M059J (cell line): ENCODE results near the gene SGMS2. TPM values are rescaled to one million over a fixed set of nuclear protein-coding genes. Genes with fewer than 3 reads are reported as not detected.
A peak's percentile ranks its signal among the peaks of the same experiment; 100 is the strongest.
"Not testable (repeated sequence)": the region's sequence is repeated elsewhere in the genome, so short reads cannot be mapped to it uniquely, and the experiment has no call there.

Experiments
- DNase-seq: peaks from one replicate; pipeline ENCODE4 v3.0.0-alpha.2; 2012; ENCODE audit warnings: low read depth
- total RNA-seq: library from RNA; depleted of rRNA; stranded (reverse); fragments of >200 nt; shearing (Covaris generic); gene quantifications from 2 replicates; pipeline ENCODE4 v1.2.3, GENCODE V29; 2014

The SGMS2 gene
- total RNA-seq, 1 experiment from 2014 or later = 27.1 TPM

DNA sequence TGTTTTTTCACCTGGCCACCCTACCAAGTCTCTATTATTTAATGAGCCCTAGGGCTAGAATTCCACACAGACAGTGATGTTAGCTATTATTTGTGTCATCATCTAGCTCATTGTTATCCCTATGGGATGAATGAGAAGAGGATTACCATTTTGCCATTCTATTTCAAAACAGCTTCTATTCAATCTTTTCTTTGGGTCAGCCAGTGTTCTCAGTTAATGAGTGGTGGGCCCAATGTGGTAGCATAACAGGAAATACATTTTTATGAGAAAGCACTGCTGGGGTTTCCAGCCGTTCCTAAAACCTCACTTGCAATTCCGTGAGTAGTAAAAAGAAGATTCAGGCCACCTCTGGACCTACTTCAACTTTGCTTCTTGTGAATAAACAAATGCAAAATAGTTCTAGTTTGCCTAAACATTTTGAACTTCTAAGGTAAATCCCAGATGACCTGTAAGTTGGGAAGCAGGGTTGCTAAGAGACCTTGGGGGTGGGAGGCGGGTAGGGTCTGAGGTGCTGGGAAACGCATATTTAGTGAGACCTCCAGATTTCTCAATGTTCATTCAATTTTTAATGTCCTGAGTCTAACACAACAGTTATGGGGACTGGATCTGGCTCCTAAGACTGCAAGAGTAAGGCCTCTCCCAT, 81.8 kb downstream of the SGMS2 start:
- DNase-seq = no peak

DNA sequence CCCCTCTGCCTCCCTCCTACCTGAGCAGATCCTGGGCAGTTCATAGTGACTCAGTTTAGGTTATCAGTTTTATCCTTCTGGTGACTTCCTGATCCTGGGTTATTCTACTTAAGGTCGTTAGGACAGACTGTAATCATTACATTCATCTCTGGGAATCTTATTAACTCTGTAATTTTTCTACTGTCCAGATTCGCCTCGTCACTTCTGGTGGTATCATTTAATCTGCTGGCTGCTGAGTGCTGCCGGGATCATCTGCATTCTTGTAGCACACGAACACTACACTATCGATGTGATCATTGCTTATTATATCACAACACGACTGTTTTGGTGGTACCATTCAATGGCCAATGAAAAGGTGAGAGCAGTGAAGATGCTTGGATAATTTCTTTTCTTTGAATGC, 83.6 kb downstream of the SGMS2 start:
- DNase-seq = no peak

DNA sequence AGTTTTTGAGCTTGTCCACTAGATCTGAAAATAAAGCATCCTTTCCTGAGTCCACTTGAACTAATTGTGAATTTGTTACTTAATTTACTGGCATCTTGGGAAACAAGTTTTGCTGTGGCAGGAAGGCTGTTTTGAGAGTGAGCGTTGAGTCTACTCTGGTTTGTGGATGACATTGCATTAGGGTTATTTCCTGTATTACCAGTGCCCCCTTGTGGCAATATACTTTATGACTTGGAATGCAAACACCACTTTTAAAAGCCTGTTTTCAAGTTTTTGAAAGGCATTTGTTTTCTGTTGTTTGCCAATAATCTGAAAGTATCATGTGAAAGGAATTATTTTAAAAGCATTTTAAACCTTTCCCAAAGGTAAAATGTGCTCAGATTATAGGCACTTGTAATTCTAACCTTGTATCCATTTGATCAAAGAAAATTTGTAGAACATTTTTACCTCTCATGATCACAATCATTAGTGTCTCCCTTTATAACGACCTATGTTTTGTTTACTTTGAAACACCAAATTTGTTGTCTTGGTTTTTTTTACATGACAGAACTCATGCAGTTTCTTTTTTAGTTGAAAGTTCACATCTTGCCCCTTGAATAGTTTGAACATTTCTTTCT, 88.7 kb downstream of the SGMS2 start:
- peak; percentile 59 for DNase-seq

DNA sequence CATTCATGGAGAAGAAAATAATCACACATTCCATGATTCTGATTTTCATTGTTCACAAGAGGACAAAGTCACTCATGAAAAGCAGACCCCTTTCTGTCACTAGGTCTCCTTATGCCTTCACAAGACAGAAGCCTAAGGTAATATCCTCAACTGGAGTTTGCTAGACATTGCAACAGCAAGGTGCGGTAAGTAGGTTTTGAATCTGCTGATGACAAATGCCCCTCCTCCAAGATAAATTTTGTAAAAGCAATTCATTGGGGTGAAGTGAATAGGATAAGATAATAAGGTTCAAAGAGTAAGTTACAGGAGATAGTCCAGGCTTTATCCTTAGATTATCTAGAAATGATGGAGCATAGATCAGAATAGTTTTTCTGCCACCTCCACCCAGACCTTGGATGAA, 90.5 kb downstream of the SGMS2 start:
- no peak for DNase-seq

DNA sequence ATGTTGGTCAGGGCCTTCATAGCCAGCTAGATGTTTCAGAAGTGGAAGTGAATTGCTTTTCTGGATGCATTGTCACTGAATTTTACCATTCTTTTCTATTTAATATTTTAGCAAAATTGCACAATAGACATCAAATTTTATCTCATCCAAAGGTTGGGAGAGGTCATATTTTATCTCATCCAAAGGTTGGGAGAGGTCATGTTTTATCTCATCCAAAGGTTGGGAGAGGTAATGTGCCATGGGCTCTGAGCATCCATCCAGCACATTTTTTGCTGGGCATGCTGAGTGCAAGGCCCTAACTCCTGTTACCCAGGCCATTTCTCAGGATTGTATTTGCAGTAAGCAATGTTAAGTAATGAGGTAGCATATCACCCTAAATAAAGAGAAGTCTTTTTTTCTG, 91.9 kb downstream of the SGMS2 start:
- no peak for DNase-seq

DNA sequence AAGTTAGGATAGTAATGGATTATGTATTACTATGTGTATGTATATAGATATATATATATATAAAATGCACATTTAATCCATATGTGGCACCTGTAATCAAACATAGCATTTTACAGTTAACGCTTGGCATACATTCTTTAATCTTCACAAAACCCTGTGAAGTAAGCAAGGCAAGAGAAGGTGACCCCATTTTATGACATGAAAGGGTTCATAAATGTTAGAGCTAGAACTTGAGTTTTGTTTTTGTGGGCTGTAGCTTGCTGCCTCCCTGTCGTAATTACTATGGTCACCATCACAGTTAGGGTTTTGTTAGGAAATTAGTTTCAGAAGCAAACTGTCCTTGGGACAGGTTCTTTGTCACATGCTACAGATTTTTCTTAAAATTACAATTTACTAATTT, 92.8 kb downstream of the SGMS2 start:
- no peak for DNase-seq

DNA sequence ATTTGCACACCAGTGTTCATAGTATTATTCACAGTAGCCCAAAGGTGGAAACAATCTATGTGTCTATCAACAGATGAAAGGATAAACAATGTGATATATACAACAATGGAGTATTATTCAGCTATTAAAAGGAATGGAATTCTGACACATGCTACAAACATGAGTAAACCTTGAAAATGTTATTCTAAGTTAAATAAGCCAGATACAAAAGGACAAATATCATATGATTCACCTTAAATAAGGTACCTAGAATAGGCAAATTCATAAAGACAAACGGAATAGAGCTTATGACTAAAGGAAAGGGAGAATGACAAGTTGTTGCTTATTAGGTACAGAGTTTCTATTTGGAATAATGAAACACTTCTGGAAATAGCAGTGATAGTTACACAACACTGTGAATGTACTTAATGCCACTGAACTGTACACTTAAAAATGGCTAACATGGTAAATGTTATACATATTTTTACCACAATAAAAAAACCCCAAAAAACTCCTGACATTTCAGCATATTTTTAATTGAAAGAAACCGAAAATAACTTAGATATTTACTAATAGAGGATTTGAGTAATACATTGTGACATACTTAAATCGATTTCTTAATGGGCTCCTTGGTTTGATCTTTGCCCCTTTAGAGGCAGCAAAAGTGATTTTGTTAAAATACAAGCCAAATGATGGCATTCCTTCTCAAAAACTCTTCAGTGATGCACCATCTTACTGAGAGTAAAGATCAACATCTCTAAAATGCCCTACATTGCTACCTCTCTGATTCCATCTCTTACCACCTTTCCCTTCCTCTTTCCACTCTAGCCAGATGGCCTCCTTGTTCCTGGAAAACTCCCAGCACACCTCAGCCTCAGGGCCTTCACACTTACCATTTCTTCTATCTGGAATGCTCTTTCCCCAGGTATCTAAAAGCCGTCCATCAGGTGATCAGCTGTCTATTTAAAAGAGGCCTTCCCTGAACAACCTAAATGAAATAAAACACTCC, 98.0 kb downstream of the SGMS2 start:
- DNase-seq = no peak

DNA sequence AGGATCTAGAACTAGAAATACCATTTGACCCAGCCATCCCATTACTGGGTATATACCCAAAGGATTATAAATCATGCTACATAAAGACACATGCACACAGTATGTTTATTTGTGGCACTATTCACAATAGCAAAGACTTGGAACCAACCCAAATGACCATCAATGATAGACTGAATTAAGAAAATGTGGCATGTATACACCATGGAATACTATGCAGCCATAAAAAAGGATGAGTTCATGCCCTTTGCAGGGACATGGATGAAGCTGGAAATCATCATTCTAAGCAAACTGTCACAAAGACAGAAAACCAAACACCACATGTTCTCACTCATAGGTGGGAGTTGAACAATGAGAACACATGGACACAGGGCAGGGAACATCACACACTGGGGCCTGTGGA, 101.0 kb downstream of the SGMS2 start:
- not testable (repeated sequence) for DNase-seq

DNA sequence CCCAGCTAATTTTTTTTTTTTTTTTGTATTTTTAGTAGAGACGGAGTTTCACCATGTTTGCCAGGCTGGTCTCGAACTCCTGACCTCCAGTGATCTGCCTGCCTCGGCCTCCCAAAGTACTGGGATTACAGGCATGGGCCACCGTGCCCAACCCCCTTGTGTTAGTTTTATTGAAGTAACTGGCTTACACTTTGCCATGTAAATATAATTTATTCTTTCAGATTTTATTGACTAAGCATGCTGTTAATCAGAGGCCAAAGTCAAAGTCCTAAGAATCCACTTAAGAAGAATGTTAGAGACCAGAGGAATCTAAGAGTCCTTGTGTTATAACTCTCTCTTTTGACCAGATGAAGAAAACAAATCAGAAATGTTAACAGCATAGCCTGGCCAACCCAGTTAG, 102.1 kb downstream of the SGMS2 start:
- not testable (repeated sequence) for DNase-seq

DNA sequence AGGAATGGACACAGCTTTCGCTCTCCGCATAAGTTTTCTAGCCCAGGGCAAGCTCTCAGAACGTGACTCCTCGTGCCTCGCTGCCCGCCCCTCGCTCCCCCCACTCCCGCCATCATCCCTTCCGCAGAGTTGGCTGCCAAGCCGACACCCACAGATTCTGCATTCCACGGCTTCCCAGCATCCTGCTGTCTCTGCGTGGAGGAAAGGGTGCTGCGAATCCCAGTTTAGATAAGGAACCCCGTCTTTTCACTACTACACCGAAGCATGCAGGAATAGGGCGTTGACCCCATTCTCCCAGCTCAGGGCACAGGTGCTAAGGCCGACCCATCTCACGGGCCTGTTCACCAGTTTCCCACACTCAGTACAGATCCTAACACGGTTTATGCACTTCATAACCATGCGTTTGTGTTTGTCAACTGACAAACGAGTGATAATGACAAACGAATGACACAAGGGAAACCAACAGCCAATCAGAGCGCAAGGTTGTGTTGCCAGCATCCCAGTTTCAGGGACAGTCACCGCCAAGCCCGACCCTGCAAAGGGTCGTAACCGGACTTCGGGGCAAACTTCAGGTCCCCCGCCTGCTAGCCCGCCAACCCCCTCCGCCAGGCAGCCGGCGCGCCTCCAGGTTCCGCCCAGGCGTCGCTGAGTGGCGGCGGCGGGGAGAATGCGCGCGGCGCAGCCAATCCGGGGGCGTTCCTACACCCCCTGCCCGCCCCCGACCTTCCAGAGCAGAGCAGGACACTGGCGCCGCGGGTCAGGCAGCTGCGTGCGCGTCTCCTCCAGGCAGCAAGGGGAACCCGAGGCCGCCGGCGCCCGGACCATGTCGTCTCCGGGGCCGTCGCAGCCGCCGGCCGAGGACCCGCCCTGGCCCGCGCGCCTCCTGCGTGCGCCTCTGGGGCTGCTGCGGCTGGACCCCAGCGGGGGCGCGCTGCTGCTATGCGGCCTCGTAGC, 106.4 kb downstream of the SGMS2 start, which contains the start of gene CYP2U1:
CYP2U1 (plus strand) TSS at position 729 of the 954 bp plus-strand sequence; CDS start at position 824, 95 bp downstream.
- DNase-seq = peak; percentile 74

DNA sequence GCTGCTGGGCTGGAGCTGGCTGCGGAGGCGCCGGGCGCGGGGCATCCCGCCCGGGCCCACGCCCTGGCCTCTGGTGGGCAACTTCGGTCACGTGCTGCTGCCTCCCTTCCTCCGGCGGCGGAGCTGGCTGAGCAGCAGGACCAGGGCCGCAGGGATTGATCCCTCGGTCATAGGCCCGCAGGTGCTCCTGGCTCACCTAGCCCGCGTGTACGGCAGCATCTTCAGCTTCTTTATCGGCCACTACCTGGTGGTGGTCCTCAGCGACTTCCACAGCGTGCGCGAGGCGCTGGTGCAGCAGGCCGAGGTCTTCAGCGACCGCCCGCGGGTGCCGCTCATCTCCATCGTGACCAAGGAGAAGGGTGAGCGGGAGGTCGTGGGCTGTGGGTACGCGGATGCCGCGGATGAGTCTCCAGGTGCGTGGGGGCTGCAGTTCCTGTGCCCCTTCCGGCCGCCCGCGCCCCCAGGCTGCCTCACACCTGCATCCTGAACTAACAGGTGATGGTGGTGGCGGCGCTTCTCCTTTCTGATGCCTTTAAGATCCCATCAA, 107.1 kb downstream of the SGMS2 start:
- DNase-seq = no peak

DNA sequence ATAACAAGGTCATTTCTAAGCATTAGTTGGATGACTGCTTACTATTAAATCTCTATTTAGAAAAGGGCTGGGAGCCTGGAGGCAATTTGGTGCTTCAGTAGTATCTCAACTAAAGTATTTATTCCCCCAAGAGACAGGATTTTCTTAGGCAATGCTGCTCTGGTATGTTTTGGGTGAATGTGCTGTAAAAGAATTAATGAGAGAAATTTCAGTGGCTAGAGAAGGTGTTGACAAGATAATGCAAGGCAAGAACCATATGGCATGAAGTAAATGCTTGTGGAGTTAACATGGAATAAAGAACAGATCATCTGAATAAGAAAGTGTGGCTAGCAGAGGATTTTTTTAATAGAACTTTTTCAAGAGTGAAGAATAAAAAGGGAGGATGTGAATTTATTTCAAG, 110.5 kb downstream of the SGMS2 start:
- no peak for DNase-seq

DNA sequence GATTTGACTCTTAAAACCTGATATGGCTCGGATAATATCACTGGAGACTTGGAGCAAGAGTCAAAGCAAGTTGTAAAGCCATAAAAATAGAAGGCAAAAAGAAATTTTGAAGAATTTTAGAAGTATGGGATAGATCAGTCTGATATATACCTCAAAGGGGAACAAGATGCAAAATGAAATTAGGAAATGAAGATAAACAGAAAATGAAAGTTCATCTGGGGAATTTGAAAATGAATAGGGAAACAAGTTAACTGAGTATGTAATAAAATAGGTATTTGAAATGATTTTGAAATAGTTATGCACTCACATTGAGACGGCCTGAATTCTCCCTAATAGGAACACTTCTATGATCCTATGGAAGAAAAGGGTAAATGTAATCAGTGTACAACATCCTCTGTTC, 112.3 kb downstream of the SGMS2 start:
- no peak for DNase-seq

DNA sequence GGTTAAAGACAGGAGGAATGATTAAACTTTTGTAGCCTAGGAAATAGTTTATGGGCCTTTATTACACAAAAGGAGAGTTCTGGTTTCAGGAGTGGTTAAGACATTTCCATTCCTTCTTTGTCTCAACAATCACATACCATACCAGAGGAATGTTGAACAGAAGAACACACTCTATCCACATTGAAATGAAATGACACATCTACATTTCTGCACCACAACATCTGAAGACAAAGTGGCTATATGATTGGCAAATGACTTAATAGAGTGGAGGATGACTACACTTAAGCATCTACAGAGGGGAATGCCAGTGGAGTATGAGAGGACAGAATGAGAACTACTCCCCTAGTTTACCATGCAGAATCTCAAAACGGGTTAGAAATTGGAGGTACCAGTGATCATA, 114.6 kb downstream of the SGMS2 start:
- DNase-seq = no peak

DNA sequence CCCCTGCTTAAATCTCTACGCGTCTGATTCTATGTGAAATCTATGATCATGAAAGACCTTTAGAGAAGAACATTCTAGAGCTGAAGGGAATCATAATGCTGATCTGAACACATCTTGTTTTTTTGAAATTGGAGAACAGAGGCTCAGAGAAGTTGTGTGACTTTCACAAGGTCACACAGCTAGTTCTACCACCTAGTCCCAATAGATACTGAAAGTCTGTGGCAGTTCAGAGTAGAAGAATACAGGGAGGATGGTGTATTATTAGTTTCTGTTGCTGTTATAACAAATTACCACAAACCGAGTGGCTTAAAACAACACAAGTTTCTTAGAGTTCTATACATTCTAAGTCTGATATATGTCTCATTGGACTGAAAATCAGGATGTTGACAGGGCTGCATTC, 121.1 kb downstream of the SGMS2 start:
- no peak for DNase-seq

DNA sequence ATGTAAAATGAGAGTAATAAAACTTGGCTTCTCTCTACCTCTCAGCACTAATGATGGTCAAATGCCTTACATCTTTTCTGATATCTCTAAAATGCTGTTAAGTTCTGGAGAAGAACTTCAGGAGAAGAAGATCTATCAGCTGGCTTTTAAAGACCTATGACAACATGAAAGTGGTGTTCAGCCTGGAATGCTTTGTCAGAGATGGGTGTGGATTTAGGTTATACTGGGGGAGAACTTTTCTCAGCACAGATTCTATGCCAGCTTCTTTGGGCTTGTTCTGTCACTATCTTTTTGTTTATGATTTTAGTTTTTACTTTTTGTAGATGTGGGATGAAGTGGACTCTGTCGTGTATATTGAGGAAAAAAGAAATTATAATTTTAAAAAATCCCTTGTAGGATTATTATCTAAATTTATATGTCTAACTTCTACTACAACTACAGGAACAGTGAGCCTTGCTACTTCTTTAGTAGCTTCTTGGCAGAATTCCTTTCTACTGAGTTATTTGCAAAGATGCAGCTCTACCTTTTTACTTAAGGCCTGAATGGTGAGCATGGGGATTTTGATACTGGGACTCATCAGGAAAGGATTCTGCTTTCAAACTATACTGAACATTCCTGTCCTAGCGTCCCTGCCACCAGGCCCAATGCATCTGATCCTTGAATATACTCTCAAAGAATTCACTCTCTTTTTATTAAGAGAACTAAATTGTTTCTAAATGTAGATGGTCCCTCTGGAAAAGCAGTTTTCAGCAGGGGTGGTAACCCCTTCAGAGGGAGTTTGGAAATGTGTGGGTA, 126.2 kb downstream of the SGMS2 start:
- no peak for DNase-seq

DNA sequence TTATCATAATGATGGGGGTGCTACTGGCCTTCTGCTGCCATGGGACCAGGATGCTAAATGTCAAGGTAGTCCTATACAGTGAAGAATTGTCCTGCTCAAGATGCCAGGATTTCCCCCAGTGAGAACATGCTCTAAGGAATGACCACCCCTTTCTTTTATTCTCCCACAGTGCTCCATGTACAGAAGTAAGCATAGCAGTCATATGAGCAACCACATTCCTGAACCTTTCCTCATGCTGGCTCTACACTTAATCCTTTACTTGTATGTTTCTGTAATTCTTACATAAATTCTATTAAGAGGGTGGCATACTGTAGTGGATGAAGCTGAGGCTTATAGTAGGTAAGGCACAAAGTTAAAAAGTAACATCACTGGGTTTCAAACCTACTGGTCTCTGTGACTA, 126.8 kb downstream of the SGMS2 start:
- DNase-seq = peak; percentile 30

DNA sequence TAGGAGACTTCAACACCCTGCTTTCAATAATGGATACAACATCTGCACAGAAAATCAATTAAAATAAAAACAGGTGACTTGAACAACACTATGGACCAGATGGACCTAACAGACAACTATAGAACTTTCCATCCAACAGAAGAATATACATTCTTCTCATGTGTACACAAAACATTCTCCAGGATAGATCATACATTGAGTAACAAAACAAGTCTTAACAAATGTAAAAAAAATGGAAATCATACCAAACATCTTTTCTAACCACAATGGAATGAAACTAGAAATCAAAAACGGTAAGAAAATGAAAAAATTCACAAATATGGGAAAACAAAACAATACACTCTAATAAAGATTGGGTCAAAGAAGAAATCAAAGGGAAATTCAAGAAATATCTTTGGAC, 131.3 kb downstream of the SGMS2 start:
- no peak for DNase-seq
